ENCODE results near the gene NTN3. TPM values are rescaled to one million over a fixed set of nuclear protein-coding genes. Genes with fewer than 3 reads are reported as not detected.
"Not testable (repeated sequence)": the region's sequence is repeated elsewhere in the genome, so short reads cannot be mapped to it uniquely, and the experiment has no call there.

The NTN3 gene
- total RNA-seq, 4 donors from 2014 or later: 0.39 TPM; not detected in 3

- 25 to 48% methylated on average over 13 to 27 of the region's 55 CpGs for WGBS, 2 donors
- Histone ChIP-seq H3K4me1 (peaks cover 0 to 48% (median 29%) of the 10 kb centered on the region in 4 donors), H3K27ac (peak overlapping the region in 3 of 4 donors; percentile 34 to 87 (median 62))
These were observed 4.6 kb downstream of the NTN3 start for GRCh38 chr16:2475413-2476344.

GRCh38 chr16:2476345-2476720 lies 5.2 kb downstream of the NTN3 start:
- no peak overlapping the region for H3K4me3 ChIP-seq
- H3K4me1 ChIP-seq: peaks cover 0 to 42% (median 23%) of the 10 kb centered on the region in 4 donors
- TF ChIP-seq POLR2A (IDR thresholded peaks at IDR 0.05): no peak
- no peak for TF ChIP-seq CTCF (IDR thresholded peaks at IDR 0.05)
- TF ChIP-seq EP300 (IDR thresholded peaks at IDR 0.05): no peak
- 89 to 91% methylated on average over 9 of the region's 9 CpGs for WGBS, 2 donors
- peak overlapping the region in 1 of 4 donors; percentile 87 for H3K27ac ChIP-seq
- no peak for DNase-seq (ENCODE audit: low spot score in 2 of 2)
- H3K36me3 ChIP-seq: peaks cover 0 to 7% (median 0%) of the 10 kb centered on the region in 3 donors
- H3K9me3 ChIP-seq: no peaks in the 10 kb centered on the region
- peaks cover 0 to 22% of the 10 kb centered on the region in 2 donors for H3K27me3 ChIP-seq

More at GRCh38 chr16:2475413-2476344, 4.6 kb downstream of the NTN3 start:
- no peak for DNase-seq (ENCODE audit: low spot score in 2 of 2)
- Histone ChIP-seq H3K36me3 (peaks cover 0 to 7% (median 0%) of the 10 kb centered on the region in 3 donors), H3K27me3 (peaks cover 0 to 26% of the 10 kb centered on the region in 2 donors), H3K4me3 (peak overlapping the region; percentile 46 to 79 (median 68)), H3K9me3 (no peaks in the 10 kb centered on the region)
- TF ChIP-seq POLR2A (IDR thresholded peaks at IDR 0.05) (no peak), EP300 (IDR thresholded peaks at IDR 0.05) (no peak), CTCF (IDR thresholded peaks at IDR 0.05) (no peak)

DNA sequence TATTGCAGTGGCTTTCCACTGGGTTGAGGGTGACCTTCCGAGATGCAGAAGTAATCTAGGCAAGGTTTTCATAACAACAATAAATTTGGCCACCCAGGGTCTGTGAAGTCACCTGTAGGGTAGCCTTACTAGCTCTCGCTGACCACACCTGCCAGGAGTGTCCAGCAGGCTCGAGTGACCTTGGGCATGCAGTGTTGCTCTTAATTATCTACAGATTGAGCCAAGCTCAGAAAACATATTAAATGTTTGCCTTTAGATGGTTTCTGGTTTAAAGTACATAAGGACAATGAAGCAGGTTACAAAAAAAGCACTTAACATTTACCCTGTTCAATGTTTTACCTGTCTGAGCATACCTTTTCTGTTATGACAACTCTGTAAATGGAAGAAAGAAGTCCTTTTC lies 5.6 kb downstream of the NTN3 start:
- 83 to 94% methylated on average over 3 of the region's 3 CpGs for WGBS, 2 donors
- no peak overlapping the region for H3K4me3 ChIP-seq
- peaks cover 0 to 7% (median 0%) of the 10 kb centered on the region in 3 donors for H3K36me3 ChIP-seq
- peaks cover 0 to 38% (median 19%) of the 10 kb centered on the region in 4 donors for H3K4me1 ChIP-seq
- H3K9me3 ChIP-seq: no peaks in the 10 kb centered on the region
- TF ChIP-seq POLR2A (IDR thresholded peaks at IDR 0.05): no peak
- no peak for TF ChIP-seq CTCF (IDR thresholded peaks at IDR 0.05)
- no peak for TF ChIP-seq EP300 (IDR thresholded peaks at IDR 0.05)
- no peak for DNase-seq (ENCODE audit: low spot score in 2 of 2)
- H3K27me3 ChIP-seq: peaks cover 0 to 18% of the 10 kb centered on the region in 2 donors
- no peak overlapping the region for H3K27ac ChIP-seq

DNA sequence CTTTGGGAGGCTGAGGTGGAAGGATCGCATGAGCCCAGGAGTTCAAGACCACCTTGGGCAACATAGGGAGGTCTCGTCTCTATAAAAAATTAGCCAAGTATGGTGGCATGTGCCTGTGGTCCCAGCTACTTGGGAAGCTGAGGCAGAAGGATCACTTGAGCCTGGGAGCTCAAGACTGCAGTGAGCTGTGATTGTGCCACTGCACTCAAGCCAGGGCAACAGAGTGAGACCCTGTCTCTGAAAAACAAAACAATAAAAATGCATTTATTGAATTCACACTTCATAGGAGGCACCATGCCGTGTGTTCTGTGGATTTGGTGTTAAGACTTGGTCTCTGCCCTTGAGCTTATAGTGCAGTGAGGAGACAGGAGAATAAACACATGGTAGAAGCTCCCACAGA lies 6.2 kb downstream of the NTN3 start:
- no peak for DNase-seq (ENCODE audit: low spot score in 2 of 2)

DNA sequence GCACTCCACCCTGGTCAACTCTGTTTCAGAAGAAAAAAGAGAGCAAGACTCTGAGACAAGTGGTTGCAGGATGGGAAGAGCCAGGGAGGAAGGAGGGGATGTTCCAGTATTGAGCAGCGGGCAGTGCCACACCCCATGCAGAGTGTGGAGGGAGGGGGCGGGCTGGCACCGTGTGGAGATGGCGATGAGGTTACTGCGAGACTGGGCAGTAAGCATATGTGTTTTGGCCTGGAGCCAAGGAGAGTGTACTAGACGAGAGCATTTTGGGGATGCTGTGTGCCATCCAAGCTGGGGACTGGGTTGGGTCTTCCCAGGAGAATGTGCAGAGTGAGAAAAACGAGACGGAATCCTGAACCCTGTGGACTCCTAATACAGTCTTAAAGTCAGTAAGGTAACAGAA lies 7.2 kb downstream of the NTN3 start:
- WGBS, 2 donors: 53 to 61% methylated on average over 8 of the region's 8 CpGs
- H3K27ac ChIP-seq: no peak overlapping the region
- H3K4me3 ChIP-seq: no peak overlapping the region
- peaks cover 0 to 3% of the 10 kb centered on the region in 2 donors for H3K27me3 ChIP-seq
- DNase-seq (ENCODE audit: low spot score in 2 of 2): no peak
- peaks cover 0 to 35% (median 18%) of the 10 kb centered on the region in 4 donors for H3K4me1 ChIP-seq
- peaks cover 0 to 7% (median 0%) of the 10 kb centered on the region in 3 donors for H3K36me3 ChIP-seq
- no peaks in the 10 kb centered on the region for H3K9me3 ChIP-seq
- TF ChIP-seq EP300 (IDR thresholded peaks at IDR 0.05) (no peak), POLR2A (IDR thresholded peaks at IDR 0.05) (no peak), CTCF (IDR thresholded peaks at IDR 0.05) (no peak)

More for the DNA sequence above, 6.2 kb downstream of the NTN3 start:
- WGBS, 2 donors: 83 to 94% methylated on average over 3 of the region's 3 CpGs
- Histone ChIP-seq H3K9me3 (no peaks in the 10 kb centered on the region), H3K27me3 (peaks cover 0 to 12% of the 10 kb centered on the region in 2 donors), H3K4me1 (peaks cover 0 to 35% (median 16%) of the 10 kb centered on the region in 4 donors), H3K36me3 (peaks cover 0 to 7% (median 0%) of the 10 kb centered on the region in 3 donors), H3K27ac (no peak overlapping the region), H3K4me3 (no peak overlapping the region)
- TF ChIP-seq EP300 (IDR thresholded peaks at IDR 0.05): no peak

- not testable (repeated sequence) for H3K36me3 ChIP-seq; H3K9me3 ChIP-seq; H3K27me3 ChIP-seq; DNase-seq (ENCODE audit: low spot score in 2 of 2); H3K4me3 ChIP-seq; H3K27ac ChIP-seq
- WGBS, 2 donors: 95 to 96% methylated on average over 10 of the region's 10 CpGs
- H3K4me1 ChIP-seq: peaks cover 0 to 33% (median 14%) of the 10 kb centered on the region in 4 donors
These were observed 8.9 kb downstream of the NTN3 start for GRCh38 chr16:2479996-2480395.

Measured in tibial nerve (tissue), 4 donors.